HCEC 1CT (cell line): Measurements from ENCODE around the gene DHRS3.

ENCODE experiments used
- DNase-seq: peaks from one replicate; pipeline ENCODE4 v3.0.0-alpha.2; 2017

The DHRS3 gene

GRCh38 chr1:12637693-12638092 is 19.7 kb upstream of the DHRS3 start:
- no peak for DNase-seq

- no peak for DNase-seq
Observed at GRCh38 chr1:12636098-12636950, 18.3 kb upstream of the DHRS3 start.

- DNase-seq, result no peak
Observed at GRCh38 chr1:12634696-12635202, 16.7 kb upstream of the DHRS3 start.

GRCh38 chr1:12634156-12634555 is 16.1 kb upstream of the DHRS3 start:
- DNase-seq, result no peak

- DNase-seq, result no peak
Observed at GRCh38 chr1:12631571-12631970, 13.6 kb upstream of the DHRS3 start.

GRCh38 chr1:12630946-12631530 is 13.0 kb upstream of the DHRS3 start:
- no peak for DNase-seq

GRCh38 chr1:12629985-12630760 is 12.2 kb upstream of the DHRS3 start:
- DNase-seq, result no peak

GRCh38 chr1:12629511-12629956 is 11.5 kb upstream of the DHRS3 start:
- DNase-seq, result no peak

GRCh38 chr1:12627296-12627695 is 9.3 kb upstream of the DHRS3 start:
- DNase-seq, result no peak

GRCh38 chr1:12626888-12627287 is 8.9 kb upstream of the DHRS3 start:
- DNase-seq, result no peak

- no peak for DNase-seq
Observed at GRCh38 chr1:12625276-12625675, 7.3 kb upstream of the DHRS3 start.

GRCh38 chr1:12622506-12622905 is 4.5 kb upstream of the DHRS3 start:
- DNase-seq, result no peak

- no peak for DNase-seq
Observed at GRCh38 chr1:12621346-12622335, 3.6 kb upstream of the DHRS3 start.

- DNase-seq, result no peak
Observed at GRCh38 chr1:12620931-12621330, 2.9 kb upstream of the DHRS3 start.

GRCh38 chr1:12620488-12620865 is 2.5 kb upstream of the DHRS3 start:
- no peak for DNase-seq

- DNase-seq, result peak; percentile 86
Observed at GRCh38 chr1:12619792-12620487, 1.9 kb upstream of the DHRS3 start.

GRCh38 chr1:12618965-12619791 is 1.2 kb upstream of the DHRS3 start:
- peak; percentile 71 for DNase-seq

- no peak for DNase-seq
Observed at GRCh38 chr1:12618661-12618964, 603 bp upstream of the DHRS3 start.

GRCh38 chr1:12617511-12617900 is 504 bp downstream of the DHRS3 start:
- DNase-seq, result no peak

GRCh38 chr1:12616709-12617373 is 1.2 kb downstream of the DHRS3 start:
- DNase-seq, result no peak
